ENCODE results near the gene GLDC.

Gene GLDC

GRCh38 chr9:6616951-6617602 lies 28.5 kb downstream of the GLDC start:
- DNase-seq, result no peak

GRCh38 chr9:6614489-6614888 lies 31.0 kb downstream of the GLDC start:
- no peak for DNase-seq

- DNase-seq, result no peak
Measured at GRCh38 chr9:6611865-6612264, 33.7 kb downstream of the GLDC start.

- no peak for DNase-seq
Measured at GRCh38 chr9:6610073-6610472, 35.5 kb downstream of the GLDC start.

GRCh38 chr9:6609497-6610016 lies 36.0 kb downstream of the GLDC start:
- no peak for DNase-seq

GRCh38 chr9:6605202-6605601 lies 40.3 kb downstream of the GLDC start:
- no peak for DNase-seq

GRCh38 chr9:6600426-6600825 lies 45.1 kb downstream of the GLDC start:
- no peak for DNase-seq

- no peak for DNase-seq
Measured at GRCh38 chr9:6600006-6600405, 45.5 kb downstream of the GLDC start.

- DNase-seq, result no peak
Measured at GRCh38 chr9:6598249-6598725, 47.2 kb downstream of the GLDC start.

- DNase-seq, result no peak
Measured at GRCh38 chr9:6592791-6593190, 52.7 kb downstream of the GLDC start.

GRCh38 chr9:6592231-6592630 lies 53.3 kb downstream of the GLDC start:
- DNase-seq, result no peak

GRCh38 chr9:6590772-6591384 lies 54.7 kb downstream of the GLDC start:
- DNase-seq, result no peak

GRCh38 chr9:6590334-6590733 lies 55.2 kb downstream of the GLDC start:
- DNase-seq, result peak; percentile 21 to 24

GRCh38 chr9:6584881-6585597 lies 60.5 kb downstream of the GLDC start:
- peak; percentile 19 to 75 for DNase-seq

GRCh38 chr9:6581253-6581652 lies 64.3 kb downstream of the GLDC start:
- peak; percentile 22 to 37 for DNase-seq

GRCh38 chr9:6579613-6580012 lies 65.9 kb downstream of the GLDC start:
- DNase-seq, result no peak

GRCh38 chr9:6576987-6577386 lies 68.5 kb downstream of the GLDC start:
- no peak for DNase-seq

- DNase-seq, result no peak
Measured at GRCh38 chr9:6575324-6576034, 70.0 kb downstream of the GLDC start.

GRCh38 chr9:6567140-6567591 lies 78.4 kb downstream of the GLDC start:
- DNase-seq, result peak in 1 of 2 donors; percentile 33

- peak; percentile 44 to 82 for DNase-seq
Measured at GRCh38 chr9:6566409-6567139, 79.0 kb downstream of the GLDC start.

- no peak for DNase-seq
Measured at GRCh38 chr9:6565312-6565711, 80.2 kb downstream of the GLDC start.

GRCh38 chr9:6564868-6565267 lies 80.7 kb downstream of the GLDC start:
- no peak for DNase-seq

All from inflammatory macrophage treated with lipopolysaccharide for 1 hour (primary cell).